Activated T-helper 17 cell treated with anti-CD3 and anti-CD28 coated beads, Interleukin-2, amount 50 U/mL, for 72 hours (primary cell): ENCODE data around the gene LCE3E. TPM values are rescaled to one million over a fixed set of nuclear protein-coding genes. Genes with fewer than 3 reads are reported as not detected.
A peak's percentile ranks its signal among the peaks of the same experiment; 100 is the strongest.

Experiments used
- ATAC-seq: fragments of 150-1000 bp; cut with Tn5 transposase; replicated peaks from 2 replicates; pipeline ENCODE4 v1.10.0; 2021; ENCODE audit warnings: mild to moderate bottlenecking, moderate library complexity
- H3K27ac Mint-ChIP-seq: one replicate; pipeline ENCODE4 v1.8.0; 2022; ENCODE audit warnings: mixed read lengths
- H3K27me3 Mint-ChIP-seq: one replicate; pipeline ENCODE4 v1.8.0; 2022; ENCODE audit warnings: mixed read lengths
- H3K36me3 Mint-ChIP-seq: one replicate; pipeline ENCODE4 v1.8.0; 2022; ENCODE audit warnings: low read depth, mild to moderate bottlenecking, mixed read lengths
- H3K4me1 Mint-ChIP-seq: one replicate; pipeline ENCODE4 v1.8.0; 2022; ENCODE audit warnings: mixed read lengths
- H3K4me3 Mint-ChIP-seq: one replicate; pipeline ENCODE4 v1.8.0; 2022; ENCODE audit warnings: mild to moderate bottlenecking, mixed read lengths
- H3K9me3 Mint-ChIP-seq: one replicate; pipeline ENCODE4 v1.8.0; 2022; ENCODE audit warnings: mixed read lengths
- total RNA-seq, 2 donors: library from RNA; stranded (reverse); gene quantifications; one replicate each; pipeline ENCODE4 v1.2.3, GENCODE V29; 2022

The LCE3E gene
- total RNA-seq, 2 donors from 2014 or later, result not detected

GRCh38 chr1:152537496-152537895, 29.1 kb downstream of the LCE3E start:
- Mint-ChIP-seq H3K27me3 (peaks cover 36% of the 10 kb centered on the region), H3K27ac (no peak overlapping the region), H3K4me1 (no peaks in the 10 kb centered on the region), H3K4me3 (no peak overlapping the region), H3K36me3 (no peaks in the 10 kb centered on the region), H3K9me3 (no peaks in the 10 kb centered on the region)
- ATAC-seq, result no peak

GRCh38 chr1:152535774-152536173, 30.8 kb downstream of the LCE3E start:
- Mint-ChIP-seq H3K27me3 (peaks cover 31% of the 10 kb centered on the region), H3K4me1 (no peaks in the 10 kb centered on the region), H3K27ac (no peak overlapping the region), H3K36me3 (no peaks in the 10 kb centered on the region), H3K9me3 (no peaks in the 10 kb centered on the region), H3K4me3 (no peak overlapping the region)
- no peak for ATAC-seq

GRCh38 chr1:152533327-152533938, 33.1 kb downstream of the LCE3E start:
- peak; percentile 32 for ATAC-seq
- no peak overlapping the region for H3K4me3 Mint-ChIP-seq
- H3K27me3 Mint-ChIP-seq, result peaks cover 36% of the 10 kb centered on the region
- H3K27ac Mint-ChIP-seq, result no peak overlapping the region
- no peaks in the 10 kb centered on the region for H3K36me3 Mint-ChIP-seq
- H3K4me1 Mint-ChIP-seq, result no peaks in the 10 kb centered on the region
- no peaks in the 10 kb centered on the region for H3K9me3 Mint-ChIP-seq

- no peak for ATAC-seq
- Mint-ChIP-seq H3K27me3 (peaks cover 38% of the 10 kb centered on the region), H3K9me3 (no peaks in the 10 kb centered on the region), H3K4me3 (no peak overlapping the region), H3K27ac (no peak overlapping the region), H3K4me1 (no peaks in the 10 kb centered on the region), H3K36me3 (no peaks in the 10 kb centered on the region)
These were observed 41.4 kb downstream of the LCE3E start for GRCh38 chr1:152525080-152525641.

- no peaks in the 10 kb centered on the region for H3K36me3 Mint-ChIP-seq
- peaks cover 26% of the 10 kb centered on the region for H3K27me3 Mint-ChIP-seq
- H3K4me3 Mint-ChIP-seq, result no peak overlapping the region
- H3K9me3 Mint-ChIP-seq, result no peaks in the 10 kb centered on the region
- no peak for ATAC-seq
- no peak overlapping the region for H3K27ac Mint-ChIP-seq
- no peaks in the 10 kb centered on the region for H3K4me1 Mint-ChIP-seq
These were observed 46.0 kb downstream of the LCE3E start for GRCh38 chr1:152520561-152521090.

- no peak overlapping the region for H3K27ac Mint-ChIP-seq
- H3K36me3 Mint-ChIP-seq, result no peaks in the 10 kb centered on the region
- ATAC-seq, result no peak
- peaks cover under 1% of the 10 kb centered on the region for H3K4me1 Mint-ChIP-seq
- H3K4me3 Mint-ChIP-seq, result no peak overlapping the region
- peaks cover 28% of the 10 kb centered on the region for H3K27me3 Mint-ChIP-seq
- no peaks in the 10 kb centered on the region for H3K9me3 Mint-ChIP-seq
These were observed 46.7 kb downstream of the LCE3E start for GRCh38 chr1:152519851-152520250.

GRCh38 chr1:152517237-152517811, 49.3 kb downstream of the LCE3E start:
- peaks cover 4% of the 10 kb centered on the region for H3K4me1 Mint-ChIP-seq
- no peak overlapping the region for H3K4me3 Mint-ChIP-seq
- no peaks in the 10 kb centered on the region for H3K9me3 Mint-ChIP-seq
- ATAC-seq, result no peak
- no peaks in the 10 kb centered on the region for H3K36me3 Mint-ChIP-seq
- peaks cover 35% of the 10 kb centered on the region for H3K27me3 Mint-ChIP-seq
- no peak overlapping the region for H3K27ac Mint-ChIP-seq

- H3K9me3 Mint-ChIP-seq, result no peaks in the 10 kb centered on the region
These were observed 50.5 kb downstream of the LCE3E start for GRCh38 chr1:152516082-152516481.

More at GRCh38 chr1:152516082-152516481, 50.5 kb downstream of the LCE3E start:
- H3K27ac Mint-ChIP-seq, result no peak overlapping the region
- H3K4me1 Mint-ChIP-seq, result peaks cover 4% of the 10 kb centered on the region
- H3K36me3 Mint-ChIP-seq, result no peaks in the 10 kb centered on the region
- H3K4me3 Mint-ChIP-seq, result no peak overlapping the region
- peaks cover 40% of the 10 kb centered on the region for H3K27me3 Mint-ChIP-seq
- ATAC-seq, result no peak

Other genes with a start within 250 kb of the LCE3E start
- gene FLG, start 241.5 kb downstream of the LCE3E start, total RNA-seq, result not detected
- gene FLG2, start 206.8 kb downstream of the LCE3E start, total RNA-seq, result not detected
- not detected for gene CRNN, start 152.5 kb downstream of the LCE3E start, total RNA-seq
- not detected for gene LCE5A, start 56.0 kb downstream of the LCE3E start, total RNA-seq
- not detected for gene CRCT1, start 52.3 kb downstream of the LCE3E start, total RNA-seq
- not detected for gene LCE3D, start 13.7 kb upstream of the LCE3E start, total RNA-seq
- gene LCE3C, start 33.5 kb upstream of the LCE3E start, total RNA-seq, result not detected
- not detected for gene LCE3B, start 47.0 kb upstream of the LCE3E start, total RNA-seq
- not detected for gene LCE3A, start 56.3 kb upstream of the LCE3E start, total RNA-seq
- not detected for gene LCE2D, start 96.6 kb upstream of the LCE3E start, total RNA-seq
- gene LCE2C, start 108.5 kb upstream of the LCE3E start, total RNA-seq, result not detected
- gene LCE2B, start 119.3 kb upstream of the LCE3E start, total RNA-seq, result not detected
- gene LCE2A, start 131.6 kb upstream of the LCE3E start, total RNA-seq, result not detected
- gene LCE4A, start 141.4 kb upstream of the LCE3E start, total RNA-seq, result not detected
- not detected for gene KPRP, start 191.2 kb upstream of the LCE3E start, total RNA-seq
- not detected for gene LCE1F, start 208.4 kb upstream of the LCE3E start, total RNA-seq
- not detected for gene LCE1E, start 219.5 kb upstream of the LCE3E start, total RNA-seq
- gene LCE1D, start 229.9 kb upstream of the LCE3E start, total RNA-seq, result not detected
- gene LCE1C, start 239.9 kb upstream of the LCE3E start, total RNA-seq, result not detected
- gene LCE1B, start 245.2 kb upstream of the LCE3E start, total RNA-seq, result not detected